IgD-negative memory B cell (primary cell): ENCODE data around the gene GPR75. TPM values are rescaled to one million over a fixed set of nuclear protein-coding genes. Genes with fewer than 3 reads are reported as not detected.
"Not testable (repeated sequence)": the region's sequence is repeated elsewhere in the genome, so short reads cannot be mapped to it uniquely, and the experiment has no call there.

Experiments used
- H3K27ac Mint-ChIP-seq, 3 donors: one replicate each; pipeline ENCODE4 v1.8.0; 2020 to 2022; ENCODE audit warnings: mild to moderate bottlenecking in 3 of 3, mixed read lengths in 3 of 3, moderate library complexity in 1 of 3
- H3K27me3 Mint-ChIP-seq: one replicate; pipeline ENCODE4 v1.8.0; 2021; ENCODE audit warnings: mixed read lengths
- H3K36me3 Mint-ChIP-seq: one replicate; pipeline ENCODE4 v1.8.0; 2020; ENCODE audit warnings: mild to moderate bottlenecking, mixed read lengths
- H3K4me1 Mint-ChIP-seq, 3 donors: one replicate each; pipeline ENCODE4 v1.8.0; 2020 to 2022; ENCODE audit warnings: mixed read lengths in 3 of 3, mild to moderate bottlenecking in 1 of 3
- H3K4me3 Mint-ChIP-seq, 4 donors: one replicate each; pipeline ENCODE4 v1.8.0; 2020 to 2022; ENCODE audit warnings: mild to moderate bottlenecking in 4 of 4, mixed read lengths in 4 of 4, moderate library complexity in 3 of 4
- H3K9me3 Mint-ChIP-seq, 3 donors: one replicate each; pipeline ENCODE4 v1.8.0; 2020 to 2021; ENCODE audit warnings: mixed read lengths in 3 of 3, mild to moderate bottlenecking in 1 of 3
- polyA plus RNA-seq: library from polyadenylated mRNA; unstranded; fragments of 300-500 nt; fragmentation: Illumina TruSeq; gene quantifications from one replicate; pipeline ENCODE4 v1.2.3, GENCODE V29; 2021

Gene GPR75
- polyA plus RNA-seq, 1 donor from 2014 or later = 0.10 TPM

DNA sequence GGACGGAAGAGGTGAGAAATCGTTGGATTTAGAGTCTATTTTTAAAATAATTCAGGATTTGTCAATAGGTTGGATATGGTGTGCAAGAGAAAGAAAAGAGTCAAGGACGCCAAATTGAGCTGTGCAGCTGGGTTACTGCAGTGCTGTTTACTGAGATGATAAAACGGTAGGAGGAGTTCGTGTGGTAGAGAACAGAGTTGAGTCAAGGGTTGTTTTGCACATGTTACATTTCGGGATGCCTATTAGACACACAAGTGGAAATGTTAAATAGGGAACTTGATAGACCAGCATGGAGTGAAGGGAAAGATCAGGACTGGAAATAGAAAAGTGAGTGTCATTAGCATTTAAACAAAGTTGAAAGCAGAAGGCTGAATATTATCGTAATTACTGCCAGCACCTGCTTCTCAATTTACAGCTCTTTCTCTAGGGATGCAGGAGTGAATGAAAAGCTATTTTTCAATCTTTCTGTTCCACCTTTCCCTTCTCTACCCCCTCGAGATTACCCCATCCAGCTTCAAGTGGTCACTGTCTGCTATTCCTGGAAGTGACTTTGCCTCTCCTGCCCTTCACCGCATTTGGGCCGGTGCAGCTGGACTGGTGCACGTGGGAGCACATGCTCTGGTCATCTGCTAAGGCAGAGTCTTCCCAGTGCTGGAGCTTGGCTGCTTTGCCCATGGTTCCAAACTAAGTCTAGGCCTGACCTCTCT lies 30.3 kb downstream of the GPR75 start:
- no peak overlapping the region for H3K27ac Mint-ChIP-seq

DNA sequence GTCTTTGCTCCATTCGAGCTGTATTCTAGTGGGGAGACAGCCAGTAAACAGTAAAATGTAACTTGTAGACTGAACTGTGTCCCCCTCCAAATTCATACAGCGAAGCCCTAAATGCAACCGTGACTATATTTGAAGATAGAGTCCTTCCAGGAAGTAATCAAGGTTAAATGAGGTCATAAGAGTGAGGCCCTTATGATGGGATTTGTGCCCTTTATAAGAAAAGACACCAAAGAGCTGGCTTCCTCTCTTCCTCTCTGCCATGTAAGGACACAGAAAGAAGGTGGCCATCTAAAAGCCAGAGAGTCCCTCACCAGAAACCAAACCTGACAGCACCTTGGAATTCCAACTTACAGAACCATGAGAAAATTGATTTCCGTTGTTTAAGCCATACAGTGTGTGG lies 31.4 kb downstream of the GPR75 start:
- peaks cover 0 to 3% (median 0%) of the 10 kb centered on the region in 3 donors for H3K4me1 Mint-ChIP-seq
- H3K27ac Mint-ChIP-seq = no peak overlapping the region
- no peak overlapping the region for H3K4me3 Mint-ChIP-seq
- H3K9me3 Mint-ChIP-seq = peaks cover 0 to 5% (median 2%) of the 10 kb centered on the region in 3 donors
- peaks cover 17% of the 10 kb centered on the region for H3K36me3 Mint-ChIP-seq
- no peaks in the 10 kb centered on the region for H3K27me3 Mint-ChIP-seq

More for the DNA sequence above, 30.3 kb downstream of the GPR75 start:
- H3K27me3 Mint-ChIP-seq = no peaks in the 10 kb centered on the region
- peaks cover 19% of the 10 kb centered on the region for H3K36me3 Mint-ChIP-seq
- no peak overlapping the region for H3K4me3 Mint-ChIP-seq
- H3K4me1 Mint-ChIP-seq = peaks cover 0 to 3% (median 0%) of the 10 kb centered on the region in 3 donors
- peaks cover 0 to 5% (median 2%) of the 10 kb centered on the region in 3 donors for H3K9me3 Mint-ChIP-seq

DNA sequence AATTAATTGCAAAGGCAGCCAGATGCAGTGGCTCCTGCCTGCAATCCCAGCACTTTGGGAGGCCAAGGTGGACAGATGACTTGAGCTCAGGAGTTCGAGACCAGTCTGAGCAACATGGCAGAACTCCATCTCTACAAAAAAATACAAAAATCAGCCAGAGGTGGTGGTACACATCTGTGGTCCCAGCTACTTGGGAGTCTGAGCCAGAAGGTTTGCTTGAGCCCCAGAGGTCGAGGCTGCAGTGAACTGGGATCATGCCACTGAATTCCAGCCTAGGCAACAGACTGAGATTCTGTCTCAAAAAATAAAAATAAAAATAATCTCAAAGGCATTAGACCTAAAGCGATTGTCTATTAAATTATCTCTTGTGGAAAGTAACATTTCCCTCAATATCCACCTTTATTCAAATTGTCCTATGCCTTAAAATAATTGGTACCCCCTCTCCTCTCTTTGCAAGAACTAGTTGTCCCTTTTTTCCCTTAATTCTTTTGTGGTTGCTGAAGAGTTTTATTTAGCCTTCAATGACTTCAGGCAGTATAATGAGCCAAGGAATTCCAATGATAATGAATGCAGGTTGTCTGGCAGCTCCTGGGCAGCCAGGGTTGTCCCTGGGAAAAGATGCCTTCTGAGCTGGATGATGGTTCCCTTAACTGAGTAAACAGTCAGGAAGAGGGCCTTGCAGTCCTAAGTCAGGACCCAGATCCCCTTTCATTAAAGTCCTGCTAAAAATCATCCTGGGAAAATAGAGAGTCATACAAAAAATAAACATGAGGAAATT lies 32.2 kb downstream of the GPR75 start:
- Mint-ChIP-seq H3K36me3 (peaks cover 17% of the 10 kb centered on the region), H3K4me1 (peaks cover 0 to 3% (median 0%) of the 10 kb centered on the region in 3 donors), H3K9me3 (peaks cover 0 to 5% (median 2%) of the 10 kb centered on the region in 3 donors), H3K4me3 (no peak overlapping the region), H3K27me3 (no peaks in the 10 kb centered on the region), H3K27ac (no peak overlapping the region)

DNA sequence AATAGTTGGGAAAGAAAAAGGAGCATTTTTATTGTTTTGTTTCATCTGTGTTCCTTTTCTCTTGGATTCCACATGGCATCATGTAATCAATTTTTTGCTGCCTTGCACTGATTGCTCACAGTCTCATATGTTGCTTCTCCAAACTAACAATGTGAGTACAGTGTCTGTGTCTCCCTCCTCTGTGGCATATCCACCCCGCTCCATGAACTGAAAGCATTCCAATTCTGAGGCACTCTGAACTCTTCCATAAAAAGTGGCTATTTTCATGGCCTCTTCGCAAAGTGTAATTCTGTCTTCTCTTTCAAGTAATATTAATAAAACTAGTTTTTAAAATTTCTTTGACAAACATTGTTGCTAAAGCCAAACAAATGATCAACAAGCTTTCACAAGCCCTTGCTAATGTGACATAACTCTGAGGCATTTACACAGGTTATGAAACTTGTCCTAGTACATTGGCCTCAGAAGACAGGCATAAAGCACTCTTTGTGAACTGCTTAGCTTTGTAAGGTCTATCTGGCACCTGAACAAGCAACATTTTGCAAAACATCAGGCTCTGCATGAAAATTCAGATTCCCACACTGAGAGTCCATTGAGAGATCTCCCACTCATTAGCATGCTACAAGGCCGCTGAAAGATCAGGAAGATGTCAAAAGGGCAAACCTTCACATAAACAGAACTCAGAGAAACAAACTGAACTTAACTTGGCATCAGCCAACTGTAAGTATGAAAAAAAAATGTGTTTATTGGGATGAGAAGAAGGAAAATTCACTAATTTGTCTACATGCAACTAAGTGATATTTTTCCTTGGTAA lies 33.0 kb downstream of the GPR75 start:
- peaks cover 14% of the 10 kb centered on the region for H3K36me3 Mint-ChIP-seq
- no peak overlapping the region for H3K4me3 Mint-ChIP-seq
- peaks cover 0 to 5% (median 2%) of the 10 kb centered on the region in 3 donors for H3K9me3 Mint-ChIP-seq
- no peaks in the 10 kb centered on the region for H3K27me3 Mint-ChIP-seq
- peaks cover 0 to 3% (median 0%) of the 10 kb centered on the region in 3 donors for H3K4me1 Mint-ChIP-seq
- no peak overlapping the region for H3K27ac Mint-ChIP-seq

DNA sequence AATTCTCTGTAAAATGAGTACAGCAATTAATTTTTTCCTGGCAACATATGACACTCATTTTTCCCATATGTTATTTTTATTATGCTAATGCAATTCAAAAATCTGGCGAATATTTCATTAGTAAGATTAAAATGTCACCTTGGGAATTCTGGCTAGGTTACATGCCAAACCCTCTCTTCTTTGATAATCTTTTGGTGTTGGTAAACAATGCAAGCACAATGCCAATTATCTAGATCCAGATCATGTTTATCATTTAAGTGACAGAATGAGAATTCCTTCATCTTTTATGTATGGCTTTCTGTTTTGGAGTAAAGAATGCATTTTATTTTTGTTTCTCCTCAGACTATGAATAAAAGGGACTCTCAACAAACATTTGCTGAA lies 33.7 kb downstream of the GPR75 start:
- Mint-ChIP-seq H3K4me3 (no peak overlapping the region), H3K4me1 (peaks cover 0 to 3% (median 0%) of the 10 kb centered on the region in 3 donors), H3K27ac (no peak overlapping the region)

DNA sequence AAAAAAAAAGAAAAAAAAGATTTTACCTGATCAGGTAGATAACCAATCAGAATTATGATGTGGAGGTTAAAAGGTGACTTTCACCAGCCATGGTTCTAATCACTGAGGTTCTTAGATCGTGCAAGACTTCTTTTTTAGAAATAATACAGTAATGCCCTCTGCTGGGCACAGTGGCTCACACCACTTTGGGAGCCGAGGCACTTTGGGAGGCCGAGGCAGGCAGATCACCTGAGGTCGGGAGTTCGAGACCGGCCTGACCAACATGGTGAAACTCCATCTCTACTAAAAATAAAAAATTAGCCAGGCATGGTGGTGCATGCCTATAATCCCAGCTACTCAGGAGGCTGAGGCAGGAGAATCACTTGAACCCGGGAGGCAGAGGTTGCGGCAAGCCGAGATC lies 36.1 kb downstream of the GPR75 start:
- not testable (repeated sequence) for H3K4me1 Mint-ChIP-seq, H3K27me3 Mint-ChIP-seq, H3K27ac Mint-ChIP-seq, H3K9me3 Mint-ChIP-seq, H3K36me3 Mint-ChIP-seq, H3K4me3 Mint-ChIP-seq

More for the DNA sequence above, 33.7 kb downstream of the GPR75 start:
- H3K9me3 Mint-ChIP-seq = peaks cover 0 to 5% (median 2%) of the 10 kb centered on the region in 3 donors
- H3K27me3 Mint-ChIP-seq = no peaks in the 10 kb centered on the region
- H3K36me3 Mint-ChIP-seq = peaks cover 8% of the 10 kb centered on the region

DNA sequence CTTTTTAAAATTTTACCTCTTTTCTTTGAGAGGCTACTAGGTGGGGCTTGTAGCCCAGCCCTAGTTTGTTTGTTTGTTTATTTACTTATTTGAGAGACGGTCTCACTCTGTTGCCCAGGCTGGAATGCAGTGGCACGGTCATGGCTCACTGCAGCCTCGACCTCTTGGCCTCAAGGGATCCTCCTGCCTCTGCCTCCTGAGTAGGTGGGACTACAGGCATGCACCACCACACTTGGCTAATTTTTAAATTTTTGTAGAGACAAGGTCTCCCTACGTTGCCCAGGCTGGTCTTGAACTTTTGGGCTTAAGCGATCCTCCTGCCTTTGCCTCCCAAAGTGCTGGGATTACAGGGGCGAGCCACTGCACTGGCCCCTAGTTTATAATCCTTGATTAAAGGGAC lies 38.0 kb downstream of the GPR75 start:
- Mint-ChIP-seq H3K4me1 (peaks cover 0 to 4% (median 0%) of the 10 kb centered on the region in 3 donors), H3K9me3 (no peaks in the 10 kb centered on the region), H3K4me3 (no peak overlapping the region), H3K27ac (no peak overlapping the region), H3K36me3 (no peaks in the 10 kb centered on the region), H3K27me3 (no peaks in the 10 kb centered on the region)

DNA sequence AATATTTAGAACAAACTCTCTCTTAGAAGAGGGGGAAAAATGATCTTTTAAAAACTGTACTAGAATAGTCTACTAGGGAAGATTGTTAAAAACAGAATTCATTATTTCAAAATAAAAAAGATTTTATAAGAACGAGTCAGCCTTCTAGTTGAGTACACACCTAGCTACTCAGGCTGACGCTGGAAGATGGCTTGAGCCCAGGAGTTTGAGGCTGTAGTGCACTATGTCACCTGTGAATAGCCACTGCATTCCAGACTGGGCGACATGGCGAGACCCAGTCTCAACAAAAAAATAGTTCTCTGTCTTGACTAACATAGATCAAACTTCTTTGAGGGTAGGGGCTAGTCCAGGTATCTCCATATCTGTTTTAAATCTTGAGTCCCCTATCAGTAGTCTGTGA lies 39.1 kb downstream of the GPR75 start:
- no peaks in the 10 kb centered on the region for H3K9me3 Mint-ChIP-seq
- H3K4me1 Mint-ChIP-seq = peaks cover 0 to 2% (median 0%) of the 10 kb centered on the region in 3 donors
- no peaks in the 10 kb centered on the region for H3K36me3 Mint-ChIP-seq
- H3K27ac Mint-ChIP-seq = peak overlapping the region in 1 of 3 donors; percentile 27
- H3K4me3 Mint-ChIP-seq = no peak overlapping the region
- no peaks in the 10 kb centered on the region for H3K27me3 Mint-ChIP-seq

DNA sequence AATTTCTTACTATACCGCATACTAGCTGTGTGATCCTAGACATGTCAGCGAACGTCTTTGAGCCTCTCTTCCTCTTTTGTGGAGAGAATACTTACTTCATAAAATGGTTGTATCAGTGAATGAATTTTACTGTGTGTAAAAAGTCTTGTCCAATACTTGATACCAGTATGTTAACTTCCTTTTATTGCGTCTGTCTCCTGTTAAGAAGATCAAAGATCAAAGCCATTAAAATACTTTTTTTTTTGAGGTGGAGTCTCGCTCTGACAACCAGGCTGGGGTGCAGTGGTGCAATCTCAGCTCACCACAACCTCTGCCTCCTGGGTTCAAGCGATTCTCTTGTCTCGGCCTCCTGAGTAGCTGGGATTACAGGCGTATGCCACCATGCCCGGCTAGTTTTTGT lies 39.7 kb downstream of the GPR75 start:
- no peak overlapping the region for H3K4me3 Mint-ChIP-seq
- H3K27ac Mint-ChIP-seq = no peak overlapping the region
- H3K27me3 Mint-ChIP-seq = no peaks in the 10 kb centered on the region
- no peaks in the 10 kb centered on the region for H3K9me3 Mint-ChIP-seq
- H3K4me1 Mint-ChIP-seq = peaks cover 0 to 2% (median 0%) of the 10 kb centered on the region in 3 donors
- H3K36me3 Mint-ChIP-seq = peaks cover 4% of the 10 kb centered on the region

DNA sequence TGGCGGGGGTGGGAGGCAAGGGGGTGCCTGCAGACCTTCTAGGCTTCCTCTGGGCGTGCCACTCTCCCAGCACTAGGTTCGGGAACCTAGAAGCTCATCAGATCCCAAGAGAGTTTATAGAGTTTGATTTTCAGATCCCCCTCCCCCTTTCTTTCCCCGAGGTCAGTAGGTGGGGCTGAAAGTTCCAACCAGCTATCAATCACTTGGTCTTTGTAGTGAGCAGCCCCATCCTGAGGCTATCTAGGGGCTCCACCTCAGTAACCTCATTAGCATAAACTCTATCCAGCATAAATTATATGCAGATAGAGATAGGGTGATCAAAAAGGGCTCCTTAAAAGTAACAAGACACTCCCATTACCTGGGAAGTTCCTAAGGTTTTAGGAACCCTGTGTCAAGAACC lies 40.1 kb downstream of the GPR75 start:
- Mint-ChIP-seq H3K9me3 (no peaks in the 10 kb centered on the region), H3K27me3 (no peaks in the 10 kb centered on the region), H3K27ac (no peak overlapping the region), H3K4me1 (peaks cover 0 to 2% (median 0%) of the 10 kb centered on the region in 3 donors), H3K36me3 (peaks cover 4% of the 10 kb centered on the region), H3K4me3 (no peak overlapping the region)

DNA sequence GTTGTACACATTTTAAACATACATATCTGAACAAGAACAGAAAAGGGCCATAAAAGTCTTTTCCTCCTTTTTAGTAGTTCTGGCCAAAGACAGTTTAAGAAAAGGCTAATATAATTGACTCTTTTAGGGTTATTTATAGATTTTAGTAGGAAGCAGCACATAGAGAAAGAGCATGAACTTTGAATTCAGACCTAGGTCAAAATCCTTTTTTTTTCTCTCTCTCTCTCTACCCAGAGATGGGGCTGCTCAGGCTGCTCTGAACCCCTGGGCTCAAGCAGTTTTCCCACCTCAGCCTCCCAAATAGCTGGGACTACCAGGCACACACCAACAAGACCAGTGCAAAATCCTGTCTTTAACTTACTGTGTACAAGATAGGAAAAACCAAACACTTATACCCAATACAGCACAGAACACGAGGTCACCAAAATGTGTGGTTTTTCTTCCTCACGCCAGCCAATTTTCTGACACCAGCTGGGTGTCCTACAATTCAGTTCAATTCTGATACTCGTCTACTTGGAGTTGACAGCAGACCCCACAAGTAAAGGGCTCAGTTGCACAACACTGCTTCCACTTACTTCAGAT lies 40.8 kb downstream of the GPR75 start:
- no peak overlapping the region for H3K4me3 Mint-ChIP-seq
- H3K4me1 Mint-ChIP-seq = peaks cover 0 to 2% (median 0%) of the 10 kb centered on the region in 3 donors
- peaks cover 4% of the 10 kb centered on the region for H3K36me3 Mint-ChIP-seq
- H3K27ac Mint-ChIP-seq = no peak overlapping the region
- no peaks in the 10 kb centered on the region for H3K9me3 Mint-ChIP-seq
- H3K27me3 Mint-ChIP-seq = no peaks in the 10 kb centered on the region

DNA sequence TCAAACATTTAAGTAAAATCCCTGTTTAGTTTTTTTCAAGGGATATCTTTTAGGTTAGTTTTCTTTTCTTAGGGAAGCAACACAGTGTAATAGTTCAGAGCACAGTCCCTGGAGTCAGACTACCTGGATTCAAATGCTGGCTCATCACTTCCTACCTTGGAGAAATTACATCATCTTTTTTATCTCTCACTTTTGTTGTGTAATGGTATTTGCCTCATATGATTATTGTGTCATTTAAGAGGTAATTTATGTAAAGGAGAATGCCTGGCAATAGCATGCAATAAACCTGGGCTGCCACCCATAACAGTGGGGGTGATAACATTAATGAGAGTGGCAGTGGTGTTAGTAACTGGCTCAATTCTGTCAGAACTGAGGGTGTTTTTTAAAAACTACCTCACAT lies 46.6 kb downstream of the GPR75 start:
- H3K27ac Mint-ChIP-seq = no peak overlapping the region
- H3K9me3 Mint-ChIP-seq = no peaks in the 10 kb centered on the region
- H3K4me3 Mint-ChIP-seq = no peak overlapping the region
- H3K36me3 Mint-ChIP-seq = peaks cover 15% of the 10 kb centered on the region
- peaks cover 0 to 2% (median 0%) of the 10 kb centered on the region in 3 donors for H3K4me1 Mint-ChIP-seq
- no peaks in the 10 kb centered on the region for H3K27me3 Mint-ChIP-seq

DNA sequence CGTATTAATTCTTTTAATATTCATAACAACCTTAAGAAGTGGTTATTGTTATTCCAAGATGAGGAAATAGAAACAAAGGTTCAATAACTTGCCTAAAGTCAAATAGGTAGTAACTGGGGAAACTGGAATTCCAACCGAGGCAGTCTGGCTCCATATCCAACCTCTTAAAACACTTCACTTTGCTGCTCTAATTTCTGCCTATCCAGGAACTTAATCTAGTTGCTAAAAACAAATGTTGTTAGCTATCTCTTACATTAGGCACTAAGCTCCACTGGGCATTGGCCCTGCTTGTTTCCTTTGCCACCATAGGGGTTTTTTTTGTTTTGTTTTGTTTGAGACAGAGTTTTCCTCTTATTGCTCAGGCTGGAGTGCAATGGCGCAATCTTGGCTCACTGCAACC lies 48.2 kb downstream of the GPR75 start:
- Mint-ChIP-seq H3K4me1 (no peaks in the 10 kb centered on the region), H3K27me3 (no peaks in the 10 kb centered on the region), H3K36me3 (peaks cover 18% of the 10 kb centered on the region), H3K4me3 (no peak overlapping the region), H3K27ac (no peak overlapping the region), H3K9me3 (no peaks in the 10 kb centered on the region)
